ENCODE data around the gene APOL6. TPM values are rescaled to one million over a fixed set of nuclear protein-coding genes. Genes with fewer than 3 reads are reported as not detected.

APOL6 gene
- total and polyA plus RNA-seq, 2 donors (not counting 3 experiments of a cell fraction or from before 2014, with no cell fraction given), result 0.33 to 3.0 TPM

- CTCF ChIA-PET, result interaction anchor here (0.5 to 1.1 kb wide), 2 partner anchors 9 to 52 kb away, joined by 3 to 5 read pairs; no protein-coding TSS in a partner anchor
- H3K36me3 ChIP-seq (ENCODE audit: control insufficient read depth in 2 of 2, extremely low read depth in 1 of 2, insufficient read depth in 2 of 2, low read length in 2 of 2), result no peaks in the 10 kb centered on the region
- no peaks in the 10 kb centered on the region for H3K9me3 ChIP-seq (replicated peaks; ENCODE audit: control insufficient read depth, insufficient read depth, low read length)
- H3K9ac ChIP-seq (replicated peaks; ENCODE audit: extremely low read depth, insufficient read depth, low read length), result no peak overlapping the region
- no peak overlapping the region for H2AFZ ChIP-seq (ENCODE audit: low read depth, low read length)
- no TSS peak for BruUV-seq (replicated peaks)
- DNase-seq (ENCODE audit: low read depth, low spot score), result no peak
- H3K79me2 ChIP-seq (ENCODE audit: control insufficient read depth, insufficient read depth, low read length), result no peaks in the 10 kb centered on the region
- no peak overlapping the region for H3K27ac ChIP-seq (ENCODE audit: insufficient read depth, low read depth, low read length)
- intact Hi-C loops (cut with micrococcal nuclease) (no loop called here), dilution Hi-C loops (cut with MboI; ENCODE audit: extremely low pct_ligation_motif_present, low sequenced_read_pairs) (no loop called here)
- POLR2A ChIA-PET, result no interaction called here
- TF ChIP-seq MAX (IDR thresholded peaks at IDR 0.05; ENCODE audit: insufficient read depth, insufficient read length) (no peak), FOS (IDR thresholded peaks at IDR 0.05; ENCODE audit: borderline replicate concordance, insufficient read depth, low read length) (no peak), POLR2A (IDR thresholded peaks at IDR 0.05; ENCODE audit: low read depth, low read length) (no peak), GATA2 (IDR thresholded peaks at IDR 0.05; ENCODE audit: insufficient read depth, insufficient read length, low read depth, low read length) (no peak), POLR2AphosphoS5 (IDR thresholded peaks at IDR 0.05; ENCODE audit: insufficient read depth, low read depth, low read length) (no peak), JUN (IDR thresholded peaks at IDR 0.05; ENCODE audit: borderline replicate concordance, insufficient read depth, insufficient read length, low read depth) (no peak), MYC (IDR thresholded peaks at IDR 0.05; ENCODE audit: low read depth, low read length) (no peak), CTCF (IDR thresholded peaks at IDR 0.05; ENCODE audit: extremely low read depth in 1 of 2, insufficient read depth in 1 of 2, low read depth in 1 of 2, low read length in 2 of 2) (no peak), EZH2 (IDR thresholded peaks at IDR 0.05; ENCODE audit: borderline replicate concordance, low read depth, low read length, severe bottlenecking) (no peak)
- H3K4me3 ChIP-seq (replicated peaks in 1 of 3; ENCODE audit: insufficient read depth in 1 of 3, low read depth in 1 of 3, low read length in 3 of 3), result no peak overlapping the region
- H4K20me1 ChIP-seq (replicated peaks; ENCODE audit: control insufficient read depth, extremely low read depth, insufficient read depth, low read length), result no peaks in the 10 kb centered on the region
- no peaks in the 10 kb centered on the region for H3K9me1 ChIP-seq (replicated peaks; ENCODE audit: control insufficient read depth, extremely low read depth, insufficient read depth, low read length)
- no peaks in the 10 kb centered on the region for H3K4me1 ChIP-seq (ENCODE audit: control insufficient read depth, extremely low read depth, insufficient read depth, low read length)
- no peak overlapping the region for H3K4me2 ChIP-seq (ENCODE audit: insufficient read depth, low read length)
- H3K27me3 ChIP-seq (ENCODE audit: control insufficient read depth in 2 of 2, insufficient read depth in 2 of 2, low read length in 2 of 2), result peaks cover 5 to 6% of the 10 kb centered on the region in 2 experiments
- FAIRE-seq, result no peak
Observed at GRCh38 chr22:35611200-35611890, 36.9 kb upstream of the APOL6 start.
